Right atrium auricular region (tissue), 2 donors: Measurements from ENCODE around the gene GRIFIN. TPM values are rescaled to one million over a fixed set of nuclear protein-coding genes. Genes with fewer than 3 reads are reported as not detected.

Experiments used
- DNase-seq: peaks from one replicate; pipeline ENCODE4 v3.0.0-alpha.2; 2019; ENCODE audit warnings: low spot score
- H3K27ac ChIP-seq, 2 donors: fragments of 200-600 bp; sonication (generic); 1 replicate in 1 of 2; 2 replicates in 1 of 2; pipeline ENCODE4 v1.5.1; 2016 to 2019
- H3K27me3 ChIP-seq, 2 donors: fragments of 200-600 bp; sonication (generic); one replicate each; pipeline versions ENCODE4 v1.5.1 to v1.6.0; 2017 to 2019
- H3K36me3 ChIP-seq: fragments of 200-600 bp; sonication (generic); one replicate; pipeline ENCODE4 v1.5.1; 2016
- H3K4me1 ChIP-seq, 2 donors: fragments of 200-600 bp; sonication (generic); one replicate each; pipeline versions ENCODE4 v1.5.1 to v1.6.0; 2017 to 2019
- H3K4me3 ChIP-seq, 2 donors: fragments of 200-600 bp; sonication (generic); 1 replicate in 1 of 2; 2 replicates in 1 of 2; pipeline ENCODE4 v1.5.1; 2017 to 2019; ENCODE audit warnings: mild to moderate bottlenecking in 1 of 2, moderate library complexity in 1 of 2
- H3K9me3 ChIP-seq, 2 donors: fragments of 200-600 bp; sonication (generic); one replicate each; pipeline ENCODE4 v1.5.1; 2019
- CTCF ChIP-seq, 2 donors: fragments of 200-600 bp; sonication (generic); IDR thresholded peaks; one replicate each; pipeline ENCODE4 v1.5.1; 2019; ENCODE audit warnings: antibody characterized with exemption in 2 of 2
- total RNA-seq, 2 donors: library from RNA; depleted of rRNA; stranded (reverse); fragments of >200 nt; gene quantifications; one replicate each; pipeline ENCODE4 v1.1.0, GENCODE V29; 2016

Gene GRIFIN
- total RNA-seq, 2 donors from 2014 or later = not detected

- H3K27me3 ChIP-seq = no peaks in the 10 kb centered on the region
- H3K4me1 ChIP-seq = peaks cover 0 to 15% of the 10 kb centered on the region in 2 donors
- H3K9me3 ChIP-seq = no peaks in the 10 kb centered on the region
- no peak for TF ChIP-seq CTCF (IDR thresholded peaks at IDR 0.05)
- H3K4me3 ChIP-seq = no peak overlapping the region
- H3K36me3 ChIP-seq = no peaks in the 10 kb centered on the region
- H3K27ac ChIP-seq = no peak overlapping the region
- DNase-seq = no peak
Observed at GRCh38 chr7:2450198-2451107, 25.7 kb downstream of the GRIFIN start.

GRCh38 chr7:2446676-2447075, 29.5 kb downstream of the GRIFIN start:
- Histone ChIP-seq H3K36me3 (no peaks in the 10 kb centered on the region), H3K9me3 (no peaks in the 10 kb centered on the region), H3K4me1 (peaks cover 0 to 15% of the 10 kb centered on the region in 2 donors), H3K27ac (no peak overlapping the region), H3K27me3 (no peaks in the 10 kb centered on the region), H3K4me3 (no peak overlapping the region)
- no peak for TF ChIP-seq CTCF (IDR thresholded peaks at IDR 0.05)
- no peak for DNase-seq

- no peaks in the 10 kb centered on the region for H3K27me3 ChIP-seq
- H3K9me3 ChIP-seq = no peaks in the 10 kb centered on the region
- peaks cover 0 to 11% of the 10 kb centered on the region in 2 donors for H3K4me1 ChIP-seq
- no peak for TF ChIP-seq CTCF (IDR thresholded peaks at IDR 0.05)
- no peak for DNase-seq
- peak overlapping the region in 1 of 2 donors; percentile 63 for H3K27ac ChIP-seq
- no peak overlapping the region for H3K4me3 ChIP-seq
- no peaks in the 10 kb centered on the region for H3K36me3 ChIP-seq
Observed at GRCh38 chr7:2445898-2446555, 30.2 kb downstream of the GRIFIN start.

GRCh38 chr7:2445047-2445446, 31.2 kb downstream of the GRIFIN start:
- peak overlapping the region; percentile 56 to 63 for H3K27ac ChIP-seq
- no peaks in the 10 kb centered on the region for H3K27me3 ChIP-seq
- TF ChIP-seq CTCF (IDR thresholded peaks at IDR 0.05) = no peak
- no peaks in the 10 kb centered on the region for H3K36me3 ChIP-seq
- no peaks in the 10 kb centered on the region for H3K9me3 ChIP-seq
- no peak for DNase-seq
- H3K4me3 ChIP-seq = no peak overlapping the region
- peaks cover 0 to 20% of the 10 kb centered on the region in 2 donors for H3K4me1 ChIP-seq

GRCh38 chr7:2444476-2444875, 31.7 kb downstream of the GRIFIN start:
- no peaks in the 10 kb centered on the region for H3K36me3 ChIP-seq
- peaks cover 0 to 20% of the 10 kb centered on the region in 2 donors for H3K4me1 ChIP-seq
- H3K27me3 ChIP-seq = no peaks in the 10 kb centered on the region
- DNase-seq = peak; percentile 75
- no peak for TF ChIP-seq CTCF (IDR thresholded peaks at IDR 0.05)
- peak overlapping the region; percentile 56 to 63 for H3K27ac ChIP-seq
- no peaks in the 10 kb centered on the region for H3K9me3 ChIP-seq
- no peak overlapping the region for H3K4me3 ChIP-seq
